Measurements from ENCODE around the gene BCAS3.

BCAS3 gene

DNA sequence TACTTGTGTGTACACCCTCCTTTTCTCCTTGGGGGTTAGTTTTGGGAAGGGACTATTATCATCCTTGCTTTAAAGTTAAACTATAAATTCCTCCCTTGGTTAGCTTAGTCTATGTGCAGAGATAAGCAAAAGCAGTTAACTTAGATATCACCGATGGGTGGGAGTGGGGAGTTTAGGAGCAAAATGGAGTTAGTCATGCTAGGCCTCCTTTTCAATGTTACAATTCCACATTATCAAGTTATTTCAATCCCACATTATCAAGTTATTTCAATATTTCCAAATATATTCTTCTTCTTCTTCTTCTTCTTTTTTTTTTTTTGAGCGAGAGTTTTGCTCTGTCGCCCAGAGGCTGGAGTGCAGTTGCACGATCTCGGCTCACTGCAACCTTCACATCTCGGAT lies 1.7 kb upstream of the BCAS3 start:
- DNase-seq: no peak

- DNase-seq: no peak
These were observed 818 bp upstream of the BCAS3 start for GRCh38 chr17:60676758-60677307.

GRCh38 chr17:60678118-60678444 lies 430 bp downstream of the BCAS3 start:
- no peak for DNase-seq

DNA sequence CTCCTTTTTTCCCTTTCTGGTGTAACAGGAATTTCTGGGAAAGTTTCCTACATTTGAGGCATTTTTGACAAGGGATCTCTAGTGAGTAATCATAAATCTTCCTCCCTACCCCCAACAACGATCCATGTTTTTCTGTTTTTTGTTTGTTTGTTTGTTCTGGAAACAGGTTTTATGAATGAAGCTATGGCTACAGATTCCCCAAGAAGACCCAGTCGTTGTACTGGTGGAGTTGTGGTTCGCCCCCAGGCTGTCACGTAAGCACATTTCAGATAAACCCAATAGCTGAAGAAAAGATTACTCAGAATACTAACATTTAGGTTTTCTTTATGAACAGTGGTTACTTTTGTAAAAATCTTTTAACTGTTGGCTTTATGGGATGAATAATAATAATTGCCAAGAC lies 1.6 kb downstream of the BCAS3 start:
- no peak for DNase-seq

GRCh38 chr17:60680754-60681153 lies 3.1 kb downstream of the BCAS3 start:
- DNase-seq: no peak

DNA sequence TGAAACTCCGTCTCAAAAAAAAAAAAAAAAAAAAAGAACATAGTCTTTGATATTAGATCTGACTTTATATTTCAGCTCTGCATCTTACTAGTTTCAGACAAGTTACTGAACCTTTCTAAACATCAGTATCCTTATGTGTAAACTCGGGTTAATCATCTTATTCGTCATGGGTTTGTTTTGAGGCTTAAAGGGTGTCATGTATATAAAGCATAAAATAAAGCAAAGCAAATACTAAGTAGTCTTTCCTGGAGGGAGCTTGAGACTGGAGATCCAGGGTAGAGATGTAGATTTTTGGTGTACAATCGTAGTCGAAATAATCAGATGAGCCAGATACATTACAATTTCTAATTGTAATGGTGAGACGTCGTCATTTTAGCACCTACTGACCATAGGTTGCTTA lies 7.8 kb downstream of the BCAS3 start:
- no peak for DNase-seq

GRCh38 chr17:60695960-60696359 lies 18.3 kb downstream of the BCAS3 start:
- no peak for DNase-seq

GRCh38 chr17:60699090-60699489 lies 21.4 kb downstream of the BCAS3 start:
- DNase-seq: no peak

DNA sequence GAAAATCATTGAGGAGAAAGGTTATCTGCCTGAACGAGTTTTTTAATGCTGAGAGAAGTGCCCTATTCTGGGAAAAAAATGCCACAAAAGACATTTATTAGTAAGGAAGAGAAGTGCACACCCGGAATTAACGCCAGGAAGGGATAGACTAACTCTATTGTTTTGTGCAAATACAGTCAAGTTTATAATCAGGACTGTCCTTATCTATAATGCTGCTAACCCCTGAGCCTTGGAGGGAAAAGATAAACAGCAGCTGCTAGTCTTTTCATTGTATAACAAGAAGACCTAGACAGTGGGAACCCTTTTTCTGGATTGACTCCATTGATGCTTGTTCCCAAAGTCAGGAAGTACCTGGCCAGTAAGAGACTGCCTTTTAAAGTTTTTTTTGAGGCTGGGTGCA lies 26.5 kb downstream of the BCAS3 start:
- no peak for DNase-seq

DNA sequence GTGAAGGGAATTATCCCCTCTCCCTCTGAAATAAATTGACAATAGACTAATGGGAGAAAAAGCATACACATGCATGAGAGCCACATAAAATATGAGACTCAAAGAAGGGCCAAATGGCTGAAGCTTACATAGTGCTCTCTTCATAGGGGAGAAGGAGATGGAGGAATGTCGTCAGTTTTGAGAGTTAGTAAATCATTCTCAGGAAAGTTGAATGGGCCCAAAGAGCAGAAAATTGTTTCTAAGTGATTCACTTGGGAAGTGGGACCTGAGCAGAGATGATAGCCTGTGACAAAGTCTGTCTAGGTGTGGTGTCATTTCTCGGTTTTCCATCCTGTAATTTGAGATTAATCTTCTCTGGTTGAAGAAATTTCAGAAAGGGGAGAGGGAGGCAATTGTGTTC lies 35.0 kb downstream of the BCAS3 start:
- no peak for DNase-seq

GRCh38 chr17:60713608-60714007 lies 36.0 kb downstream of the BCAS3 start:
- DNase-seq: no peak

- DNase-seq: no peak
These were observed 39.1 kb downstream of the BCAS3 start for GRCh38 chr17:60716766-60717165.

DNA sequence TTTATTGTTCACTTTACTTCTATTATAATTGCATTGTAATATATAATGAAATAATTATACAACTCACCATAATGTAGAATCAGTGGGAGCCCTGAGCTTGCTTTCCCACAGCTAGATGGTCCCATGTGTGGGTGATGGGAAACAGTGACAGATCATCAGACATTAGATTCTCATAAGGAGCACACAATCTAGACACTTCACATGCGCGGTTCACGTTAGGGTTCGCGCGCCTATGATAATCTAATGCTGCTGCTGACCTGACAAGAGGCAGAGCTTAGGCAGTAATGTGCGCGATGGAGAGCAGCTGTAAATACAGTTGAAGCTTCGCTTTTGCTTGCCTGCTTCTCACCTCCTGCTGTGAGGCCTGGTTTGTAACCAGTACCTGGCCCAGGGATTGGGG lies 40.2 kb downstream of the BCAS3 start:
- DNase-seq: peak in 1 of 3 experiments; percentile 3

DNA sequence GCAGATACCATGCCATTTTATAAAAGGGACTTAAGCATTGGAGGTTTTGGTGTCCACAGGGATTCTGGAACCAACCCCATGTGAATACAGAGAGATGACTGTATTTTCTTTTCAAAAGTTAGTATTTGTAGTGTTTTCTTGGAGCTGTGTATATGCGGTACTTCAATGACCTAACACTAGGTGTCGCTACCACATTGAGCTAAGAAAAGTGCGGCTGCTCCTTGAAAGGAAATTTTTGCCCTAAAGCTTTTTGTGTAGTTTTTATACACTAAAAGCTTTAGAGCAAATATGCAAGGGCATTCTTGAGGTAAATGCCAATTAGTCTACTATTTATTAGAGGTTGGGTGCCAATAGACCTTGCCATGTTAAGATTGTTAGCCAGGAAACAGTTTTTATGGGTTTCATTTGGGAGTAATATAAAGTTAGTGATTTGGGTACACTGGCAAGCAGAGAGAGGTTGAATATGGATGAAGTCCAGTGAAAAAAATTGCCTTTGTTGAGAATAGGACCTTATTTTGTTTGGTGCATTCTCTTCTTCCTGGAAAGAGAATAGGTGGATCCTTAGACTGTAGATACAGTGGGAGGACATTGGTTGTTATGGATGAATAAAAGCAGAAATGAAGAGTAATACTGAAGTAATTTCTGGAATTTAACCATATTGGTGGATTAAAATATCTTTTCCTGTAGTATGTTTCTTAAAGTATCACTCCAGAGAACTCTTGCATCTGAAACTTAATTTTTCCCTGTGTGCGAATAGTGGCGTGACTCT lies 43.3 kb downstream of the BCAS3 start:
- DNase-seq: peak; percentile 12 to 79 (median 69)

GRCh38 chr17:60724647-60725046 lies 47.0 kb downstream of the BCAS3 start:
- no peak for DNase-seq

- DNase-seq: no peak
These were observed 52.2 kb downstream of the BCAS3 start for GRCh38 chr17:60729854-60730253.

DNA sequence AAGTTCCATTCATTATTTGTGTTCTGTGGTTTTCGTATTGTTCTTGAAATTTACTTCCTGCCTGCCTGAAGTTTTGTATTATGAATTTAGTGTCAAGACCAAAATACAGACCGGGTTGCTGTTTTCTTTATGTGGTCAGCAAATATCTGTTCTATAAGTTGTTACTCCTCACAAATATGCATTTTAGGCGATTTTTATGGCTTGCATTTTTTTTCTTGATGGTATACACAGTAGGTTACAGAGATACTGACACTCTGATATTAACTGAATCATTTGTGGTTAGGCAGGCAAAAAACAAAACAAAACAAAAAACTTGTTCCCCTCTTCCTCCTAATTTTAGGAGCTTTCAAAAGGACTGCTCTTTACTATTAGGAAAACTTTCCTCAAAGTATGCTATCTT lies 52.6 kb downstream of the BCAS3 start:
- DNase-seq: no peak

- DNase-seq: no peak
These were observed 60.6 kb downstream of the BCAS3 start for GRCh38 chr17:60738287-60738686.

DNA sequence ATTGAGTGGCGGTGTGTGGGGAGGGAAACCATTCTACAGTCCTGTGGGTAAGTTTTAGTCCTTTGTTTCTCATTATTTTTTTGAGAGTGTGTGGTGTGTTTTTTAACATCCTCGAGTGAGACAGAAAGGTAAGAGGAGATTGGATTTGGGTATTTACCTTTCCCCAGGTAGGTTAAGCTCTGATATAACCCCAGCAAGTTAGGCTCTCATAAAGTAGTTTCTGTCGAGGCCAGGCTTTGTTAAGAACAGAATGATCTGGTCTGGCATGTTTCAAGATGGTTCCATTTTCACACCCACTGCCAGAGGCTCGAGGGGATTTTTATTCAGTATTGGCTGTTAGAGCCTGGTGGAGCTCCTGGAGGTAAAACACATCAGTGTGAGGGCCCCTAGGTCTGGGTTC lies 62.9 kb downstream of the BCAS3 start:
- no peak for DNase-seq

DNA sequence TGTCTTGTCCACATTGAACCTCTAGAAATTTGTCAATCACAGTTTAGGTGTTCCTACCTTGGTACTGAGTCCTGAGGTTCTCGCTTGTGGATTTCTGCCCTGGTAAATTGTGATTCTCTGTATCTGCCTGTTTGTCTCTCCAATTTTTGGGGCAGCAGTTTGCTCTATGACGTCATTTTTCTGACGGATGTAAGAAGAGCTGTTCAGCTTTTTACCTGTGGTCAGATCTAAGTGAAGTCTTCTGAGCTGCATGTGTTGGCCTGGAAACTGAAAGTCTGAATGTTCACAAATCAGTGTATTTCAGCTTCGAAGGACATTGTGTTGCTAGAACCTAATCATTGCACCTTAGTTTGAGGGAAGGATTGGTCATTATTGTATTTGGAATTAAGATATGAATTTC lies 63.4 kb downstream of the BCAS3 start:
- DNase-seq: no peak

DNA sequence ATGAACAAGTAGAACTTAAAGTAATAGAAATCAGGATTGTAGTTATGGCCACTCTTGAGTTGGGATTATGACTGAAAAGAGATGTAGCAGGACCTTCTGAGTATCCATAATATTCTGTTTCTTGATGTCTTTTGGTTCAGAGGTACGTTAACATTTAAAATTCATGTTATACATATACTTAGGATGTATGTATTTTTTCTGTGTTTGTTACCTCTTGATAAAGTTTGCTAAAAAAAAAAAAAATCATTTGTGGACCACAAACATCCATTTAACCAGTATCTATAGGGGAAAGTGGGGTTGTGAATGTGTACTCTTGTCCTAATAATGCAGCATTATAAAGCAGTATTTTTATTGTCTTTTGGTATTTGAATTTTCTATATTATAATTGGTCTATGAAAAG lies 65.6 kb downstream of the BCAS3 start:
- no peak for DNase-seq

DNA sequence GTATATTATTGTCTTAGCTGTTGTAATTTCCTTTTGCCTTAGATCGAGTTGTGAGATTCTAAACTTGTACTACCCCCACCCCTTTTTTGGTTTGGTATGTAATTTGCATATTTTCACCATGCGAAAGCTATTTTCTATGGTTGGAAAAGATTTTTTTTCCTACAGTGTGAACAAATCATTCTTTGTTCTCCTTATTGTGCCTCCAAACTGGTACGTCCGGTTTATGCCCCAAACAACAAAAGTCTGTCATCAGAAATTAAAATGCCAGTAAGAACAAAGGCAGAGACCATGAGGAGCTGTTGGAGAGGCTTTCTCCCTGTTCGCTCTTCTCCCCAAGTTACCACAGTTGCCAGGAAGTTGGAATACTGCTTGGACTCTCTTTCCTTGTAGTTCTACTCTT lies 66.1 kb downstream of the BCAS3 start:
- DNase-seq: peak in 1 of 3 experiments; percentile 63

DNA sequence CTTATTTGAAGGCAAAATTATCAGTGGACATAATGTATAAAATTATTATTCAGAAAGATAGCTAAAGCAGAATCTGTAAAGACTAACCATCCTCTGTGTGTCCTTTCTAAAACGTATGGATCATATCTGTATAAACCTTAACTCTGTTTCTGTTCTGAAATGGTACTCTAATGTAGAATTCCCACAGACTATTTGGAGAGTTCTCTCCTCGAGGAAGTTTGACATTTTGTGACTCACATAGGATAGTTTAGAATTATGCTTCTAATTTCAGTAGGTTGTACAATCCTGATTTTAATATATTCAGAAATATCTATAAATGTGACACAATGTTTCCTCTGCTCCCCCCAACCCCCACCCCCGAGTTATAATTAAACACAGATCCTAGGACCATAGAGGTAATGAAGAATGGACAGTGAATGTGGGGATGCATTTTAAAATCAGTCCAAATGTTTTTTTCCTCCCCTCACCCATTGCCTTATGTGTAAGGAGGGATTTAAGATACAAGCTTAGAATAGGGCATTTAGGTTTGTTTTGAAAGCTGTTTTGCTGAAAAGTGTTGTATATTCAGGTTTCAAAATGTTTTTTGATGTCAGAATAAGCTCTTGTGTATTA lies 66.8 kb downstream of the BCAS3 start:
- DNase-seq: peak in 1 of 3 experiments; percentile 34

GRCh38 chr17:60745544-60745943 lies 67.9 kb downstream of the BCAS3 start:
- peak in 1 of 3 experiments; percentile 22 for DNase-seq

Data from NCI-H1417 (cell line).